WI38 (cell line): Measurements from ENCODE around the gene SPATA31E1.
"Not testable (repeated sequence)": the region's sequence is repeated elsewhere in the genome, so short reads cannot be mapped to it uniquely, and the experiment has no call there.

Source experiments
- H3K4me3 ChIP-seq: 2 replicates; pipeline ENCODE4 v1.5.1; 2011; ENCODE audit warnings: low read depth, mild to moderate bottlenecking, control low read depth, low read length
- TF ChIP-seq, protein P1 (sequence below): IDR thresholded peaks from 2 replicates; pipeline ENCODE4 v1.5.1; 2012; ENCODE audit warnings: low read depth, mild to moderate bottlenecking, control low read depth, low read length

The SPATA31E1 gene

DNA sequence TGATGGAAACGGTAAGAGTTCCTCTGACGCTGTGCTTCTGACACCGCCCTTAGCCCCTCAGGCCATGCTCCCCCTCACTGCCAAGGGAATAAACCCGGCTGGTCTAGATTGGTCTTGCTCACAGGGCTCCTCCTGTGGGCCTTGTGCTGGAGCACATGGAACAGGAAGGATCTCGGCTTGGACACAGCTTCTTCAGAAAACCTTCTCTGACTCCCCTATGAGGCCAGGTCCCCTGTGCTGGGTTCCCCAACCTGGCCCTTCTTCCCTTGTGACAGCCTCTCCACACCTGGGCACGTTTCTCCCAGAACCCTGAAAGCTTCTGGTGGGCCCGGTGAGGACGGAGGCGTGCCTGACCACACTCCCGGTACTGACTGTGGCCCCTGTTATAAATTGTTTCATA lies 8.2 kb downstream of the SPATA31E1 start:
- TF ChIP-seq, protein P1, sequence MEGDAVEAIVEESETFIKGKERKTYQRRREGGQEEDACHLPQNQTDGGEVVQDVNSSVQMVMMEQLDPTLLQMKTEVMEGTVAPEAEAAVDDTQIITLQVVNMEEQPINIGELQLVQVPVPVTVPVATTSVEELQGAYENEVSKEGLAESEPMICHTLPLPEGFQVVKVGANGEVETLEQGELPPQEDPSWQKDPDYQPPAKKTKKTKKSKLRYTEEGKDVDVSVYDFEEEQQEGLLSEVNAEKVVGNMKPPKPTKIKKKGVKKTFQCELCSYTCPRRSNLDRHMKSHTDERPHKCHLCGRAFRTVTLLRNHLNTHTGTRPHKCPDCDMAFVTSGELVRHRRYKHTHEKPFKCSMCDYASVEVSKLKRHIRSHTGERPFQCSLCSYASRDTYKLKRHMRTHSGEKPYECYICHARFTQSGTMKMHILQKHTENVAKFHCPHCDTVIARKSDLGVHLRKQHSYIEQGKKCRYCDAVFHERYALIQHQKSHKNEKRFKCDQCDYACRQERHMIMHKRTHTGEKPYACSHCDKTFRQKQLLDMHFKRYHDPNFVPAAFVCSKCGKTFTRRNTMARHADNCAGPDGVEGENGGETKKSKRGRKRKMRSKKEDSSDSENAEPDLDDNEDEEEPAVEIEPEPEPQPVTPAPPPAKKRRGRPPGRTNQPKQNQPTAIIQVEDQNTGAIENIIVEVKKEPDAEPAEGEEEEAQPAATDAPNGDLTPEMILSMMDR, result no peak
- no peak overlapping the region for H3K4me3 ChIP-seq

DNA sequence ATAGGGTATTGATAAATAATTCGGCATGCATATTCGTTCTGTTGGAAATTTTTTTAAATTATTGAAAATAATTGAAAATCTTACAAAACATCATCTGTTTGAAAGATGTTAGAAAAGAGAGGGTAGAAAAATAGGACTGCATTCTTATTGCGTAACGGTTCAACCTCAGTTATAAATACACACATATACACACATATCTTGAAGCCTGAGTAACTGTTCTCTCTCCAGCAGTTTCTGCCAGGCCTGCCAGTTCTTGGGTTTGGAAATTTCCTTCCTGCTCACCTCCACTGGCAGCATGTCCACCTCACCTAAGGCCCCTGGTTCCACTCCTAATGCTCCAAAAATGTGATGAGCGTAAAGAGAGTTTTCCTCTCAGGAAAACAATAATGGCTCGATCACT lies 9.1 kb downstream of the SPATA31E1 start:
- H3K4me3 ChIP-seq, result no peak overlapping the region
- TF ChIP-seq, protein P1, result no peak

DNA sequence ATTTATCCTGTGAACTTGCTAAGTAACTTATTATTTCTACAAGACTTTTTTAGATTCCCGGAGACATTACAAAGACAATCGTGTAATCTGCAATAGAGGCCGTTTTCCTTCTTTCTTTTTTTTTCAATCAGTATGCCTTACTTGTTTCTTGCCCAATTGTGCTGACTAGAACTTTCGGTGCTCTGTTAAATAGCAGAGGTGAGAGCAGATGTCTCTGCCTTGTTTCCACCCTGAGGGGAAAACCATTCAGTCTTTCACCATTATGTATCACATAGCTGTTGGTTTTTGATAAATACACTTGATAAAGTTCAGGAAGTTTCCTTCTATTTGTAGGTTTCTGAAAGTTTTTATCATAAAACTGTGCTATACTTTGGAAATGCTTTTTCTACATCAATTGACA lies 10.3 kb downstream of the SPATA31E1 start:
- TF ChIP-seq, protein P1, result no peak

DNA sequence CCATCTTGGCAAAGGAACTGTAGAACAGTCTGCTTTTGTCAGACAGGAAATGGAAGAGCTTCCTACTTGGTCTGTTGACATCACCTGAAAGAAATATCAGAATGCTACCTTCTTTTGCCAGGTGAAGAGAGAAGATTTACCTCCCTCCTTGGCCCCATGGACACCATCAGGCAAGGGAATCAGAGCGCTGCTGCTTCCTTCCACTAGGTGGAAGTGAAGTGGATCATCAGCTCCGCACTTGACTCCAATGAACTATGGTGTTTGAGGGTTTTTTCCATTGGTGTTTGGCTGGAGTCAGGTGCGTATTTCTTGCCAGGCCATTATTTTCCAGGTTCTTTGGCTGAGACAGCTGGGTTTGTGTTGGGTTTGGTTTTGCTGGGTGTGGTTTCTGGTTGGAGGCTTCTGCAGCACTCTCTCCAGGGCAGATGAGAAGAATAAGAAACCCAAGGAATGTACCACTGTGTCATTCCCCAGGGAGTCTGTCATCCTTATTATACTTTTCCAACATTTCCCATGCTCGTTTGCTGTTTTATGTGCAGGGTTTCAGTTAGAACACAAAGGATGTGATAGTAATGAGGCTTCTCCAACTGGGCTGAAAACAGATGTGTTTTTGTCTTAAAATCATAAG lies 12.4 kb downstream of the SPATA31E1 start:
- TF ChIP-seq, protein P1, result 0 out of 2 replicates have a peak, but pooled peaks have one; percentile 7
- H3K4me3 ChIP-seq, result no peak overlapping the region

More for the DNA sequence above, 10.3 kb downstream of the SPATA31E1 start:
- H3K4me3 ChIP-seq, result no peak overlapping the region

DNA sequence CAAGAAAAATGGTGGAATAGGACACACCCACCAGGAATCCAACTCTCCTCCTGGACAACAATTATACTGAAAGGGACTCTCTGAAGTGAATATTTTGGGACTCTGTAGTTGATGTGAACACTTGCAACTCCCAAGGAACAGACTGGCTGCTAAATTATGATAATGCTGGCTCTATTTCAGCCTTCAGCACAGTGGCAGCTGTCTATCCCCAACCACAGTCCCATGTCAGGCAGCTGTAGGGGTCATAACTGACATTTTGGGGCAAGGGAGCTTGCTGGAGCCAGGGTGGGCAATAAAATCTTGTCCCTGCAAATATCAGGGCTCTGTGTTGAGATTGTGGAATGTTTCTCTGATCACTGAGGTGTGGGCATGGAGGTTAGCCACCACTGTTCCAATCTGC lies 14.2 kb downstream of the SPATA31E1 start:
- no peak overlapping the region for H3K4me3 ChIP-seq
- TF ChIP-seq, protein P1, result no peak

DNA sequence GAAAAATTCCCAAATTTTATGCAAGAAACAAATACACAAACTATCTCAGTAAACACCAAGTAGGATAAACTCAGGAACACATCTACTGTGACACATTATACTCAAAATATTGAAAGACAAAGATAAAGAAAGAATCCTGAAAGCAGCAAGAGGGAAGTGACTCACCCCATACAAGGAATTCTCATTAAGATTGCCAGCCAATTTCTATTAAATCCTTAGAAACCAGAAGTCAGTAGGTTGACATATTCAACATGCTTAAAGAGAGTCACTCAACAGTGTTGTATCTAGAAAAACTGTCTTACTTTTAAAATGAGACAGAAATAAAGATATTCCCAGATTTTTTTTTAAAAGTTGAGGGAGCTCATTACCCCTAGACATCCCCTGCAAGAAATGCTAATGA lies 15.5 kb downstream of the SPATA31E1 start:
- TF ChIP-seq, protein P1, result no peak
- no peak overlapping the region for H3K4me3 ChIP-seq

DNA sequence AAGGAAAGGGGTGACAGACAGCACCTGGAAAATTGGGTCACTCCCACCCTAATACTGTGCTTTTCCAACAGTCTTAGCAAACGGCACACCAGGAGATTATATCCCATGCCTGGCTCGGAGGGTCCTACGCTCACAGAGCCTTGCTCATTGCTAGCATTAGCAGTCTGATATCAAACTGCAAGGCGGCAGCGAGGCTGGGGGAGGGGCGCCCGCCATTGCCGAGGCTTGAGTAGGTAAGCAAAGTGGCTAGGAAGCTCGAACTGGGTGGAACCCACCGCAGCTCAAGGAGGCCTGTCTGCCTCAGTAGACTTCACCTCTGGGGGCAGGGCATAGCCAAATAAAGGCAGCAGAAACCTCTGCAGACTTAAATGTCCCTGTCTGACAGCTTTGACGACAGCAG lies 19.7 kb downstream of the SPATA31E1 start:
- not testable (repeated sequence) for H3K4me3 ChIP-seq
